ENCODE measurements around the gene CAMK2N1.

Gene CAMK2N1

GRCh38 chr1:20449735-20450311 is 36.2 kb downstream of the CAMK2N1 start:
- in situ Hi-C loops (cut with MboI; ENCODE audit: low sequenced_read_pairs), result no loop called here

- in situ Hi-C loops (cut with MboI; ENCODE audit: low sequenced_read_pairs), result no loop called here
Measured at GRCh38 chr1:20448671-20449071, 37.3 kb downstream of the CAMK2N1 start.

GRCh38 chr1:20447794-20448193 is 38.2 kb downstream of the CAMK2N1 start:
- in situ Hi-C loops (cut with MboI; ENCODE audit: low sequenced_read_pairs), result no loop called here

GRCh38 chr1:20446796-20447195 is 39.2 kb downstream of the CAMK2N1 start:
- in situ Hi-C loops (cut with MboI; ENCODE audit: low sequenced_read_pairs), result no loop called here

- in situ Hi-C loops (cut with MboI; ENCODE audit: low sequenced_read_pairs), result no loop called here
Measured at GRCh38 chr1:20445956-20446355, 40.1 kb downstream of the CAMK2N1 start.

GRCh38 chr1:20443703-20444586 is 42.1 kb downstream of the CAMK2N1 start:
- in situ Hi-C loops (cut with MboI; ENCODE audit: low sequenced_read_pairs), result no loop called here

GRCh38 chr1:20442920-20443625 is 42.9 kb downstream of the CAMK2N1 start:
- in situ Hi-C loops (cut with MboI; ENCODE audit: low sequenced_read_pairs), result no loop called here

GRCh38 chr1:20440785-20441200 is 45.2 kb downstream of the CAMK2N1 start:
- in situ Hi-C loops (cut with MboI; ENCODE audit: low sequenced_read_pairs), result no loop called here

GRCh38 chr1:20439282-20439681 is 46.7 kb downstream of the CAMK2N1 start:
- in situ Hi-C loops (cut with MboI; ENCODE audit: low sequenced_read_pairs), result no loop called here

- in situ Hi-C loops (cut with MboI; ENCODE audit: low sequenced_read_pairs), result no loop called here
Measured at GRCh38 chr1:20437640-20438039, 48.4 kb downstream of the CAMK2N1 start.

- in situ Hi-C loops (cut with MboI; ENCODE audit: low sequenced_read_pairs), result no loop called here
Measured at GRCh38 chr1:20432891-20433290, 53.1 kb downstream of the CAMK2N1 start.

Measured in HL-60/S4 treated with retinoic acid at 250 ng/mL for 4 days and 3 days (cell line).